ENCODE results near the gene PLA2G2C.

The PLA2G2C gene

GRCh38 chr1:20183035-20183434 is 3.3 kb downstream of the PLA2G2C start:
- no peak for DNase-seq

GRCh38 chr1:20182415-20182814 is 3.9 kb downstream of the PLA2G2C start:
- DNase-seq = no peak

GRCh38 chr1:20180844-20181207 is 5.5 kb downstream of the PLA2G2C start:
- DNase-seq = no peak

GRCh38 chr1:20180129-20180843 is 6.0 kb downstream of the PLA2G2C start:
- no peak for DNase-seq

GRCh38 chr1:20179371-20180128 is 6.8 kb downstream of the PLA2G2C start:
- no peak for DNase-seq

- DNase-seq = no peak
Measured at GRCh38 chr1:20178634-20179370, 7.5 kb downstream of the PLA2G2C start.

GRCh38 chr1:20174937-20175666 is 11.2 kb downstream of the PLA2G2C start:
- no peak for DNase-seq

- DNase-seq = no peak
Measured at GRCh38 chr1:20172033-20172590, 14.2 kb downstream of the PLA2G2C start.

GRCh38 chr1:20169932-20170331 is 16.4 kb downstream of the PLA2G2C start:
- DNase-seq = no peak

- DNase-seq = no peak
Measured at GRCh38 chr1:20168564-20169491, 17.5 kb downstream of the PLA2G2C start.

- no peak for DNase-seq
Measured at GRCh38 chr1:20167126-20167525, 19.2 kb downstream of the PLA2G2C start.

- no peak for DNase-seq
Measured at GRCh38 chr1:20166051-20166450, 20.3 kb downstream of the PLA2G2C start.

GRCh38 chr1:20165522-20165951 is 20.8 kb downstream of the PLA2G2C start:
- peak in 1 of 2 experiments; percentile 11 for DNase-seq

- no peak for DNase-seq
Measured at GRCh38 chr1:20164694-20165202, 21.6 kb downstream of the PLA2G2C start.

- no peak for DNase-seq
Measured at GRCh38 chr1:20160034-20160433, 26.3 kb downstream of the PLA2G2C start.

GRCh38 chr1:20158358-20159070 is 27.8 kb downstream of the PLA2G2C start:
- no peak for DNase-seq

GRCh38 chr1:20154301-20154831 is 32.0 kb downstream of the PLA2G2C start:
- DNase-seq = no peak

GRCh38 chr1:20153000-20153418 is 33.3 kb downstream of the PLA2G2C start:
- no peak for DNase-seq

- DNase-seq = no peak
Measured at GRCh38 chr1:20152599-20152930, 33.8 kb downstream of the PLA2G2C start.

- DNase-seq = peak; percentile 41 to 60
Measured at GRCh38 chr1:20151906-20152598, 34.3 kb downstream of the PLA2G2C start.

All from SHP77 (cell line).